Lung (tissue), 12 donors: ENCODE data around the gene CLN6. TPM values are rescaled to one million over a fixed set of nuclear protein-coding genes. Genes with fewer than 3 reads are reported as not detected.

Experiments used
- ATAC-seq: fragments of 200-7000 bp; cut with Tn5 transposase; one replicate; pipeline ENCODE4 v1.9.1; 2020; ENCODE audit warnings: moderate number of reproducible peaks; ENCODE audit not compliant: insufficient read depth, low FRiP score
- DNase-seq, 3 donors: peaks; one replicate each; pipeline ENCODE4 v3.0.0-alpha.2; 2013 to 2017
- H3K27ac ChIP-seq, 2 donors: one replicate each; pipeline ENCODE4 v1.5.1; 2013; ENCODE audit warnings: mild to moderate bottlenecking in 2 of 2, moderate library complexity in 2 of 2, control low read depth in 1 of 2, inconsistent platforms in 1 of 2, low read depth in 1 of 2, low read length in 1 of 2
- H3K27me3 ChIP-seq, 3 donors: one replicate each; pipeline ENCODE4 v1.5.1; 2013; ENCODE audit warnings: low read length in 2 of 3; ENCODE audit not compliant: control insufficient read depth in 3 of 3, insufficient read depth in 3 of 3
- H3K36me3 ChIP-seq, 4 donors: one replicate each; pipeline ENCODE4 v1.5.1; 2013; ENCODE audit warnings: low read length in 4 of 4, mild to moderate bottlenecking in 1 of 4, moderate library complexity in 1 of 4; ENCODE audit not compliant: control insufficient read depth in 4 of 4, insufficient read depth in 4 of 4
- H3K4me1 ChIP-seq, 5 donors: one replicate each; pipeline ENCODE4 v1.5.1; 2013; ENCODE audit warnings: low read length in 5 of 5, mild to moderate bottlenecking in 2 of 5, moderate library complexity in 1 of 5; ENCODE audit not compliant: control insufficient read depth in 5 of 5, insufficient read depth in 5 of 5
- H3K4me3 ChIP-seq: one replicate; pipeline ENCODE4 v1.5.1; 2013; ENCODE audit warnings: mild to moderate bottlenecking, control low read depth, moderate library complexity
- H3K9ac ChIP-seq, 2 donors: one replicate each; pipeline ENCODE4 v1.5.1; 2013; ENCODE audit warnings: low read length in 2 of 2, control low read depth in 1 of 2; ENCODE audit not compliant: insufficient read depth in 1 of 2
- H3K9me3 ChIP-seq, 4 donors: one replicate each; pipeline ENCODE4 v1.5.1; 2013; ENCODE audit warnings: low read length in 3 of 4, mild to moderate bottlenecking in 1 of 4, moderate library complexity in 1 of 4; ENCODE audit not compliant: control insufficient read depth in 4 of 4, insufficient read depth in 3 of 4
- WGBS, 2 donors: extraction: QIAGEN DNeasy Blood & Tissue Kit; methylation state at CpG; one replicate each; pipeline ENCODE4 v1.1.7; 2013; 5-methylcytosine and 5-hydroxymethylcytosine counted together
- polyA plus RNA-seq, 2 donors: library from polyadenylated mRNA; stranded (reverse); fragments of 200-250 nt; gene quantifications; one replicate each; pipeline ENCODE4 v1.2.1, GENCODE V29; 2013
- total RNA-seq, 2 donors: library from RNA; depleted of rRNA in 1 of 2; stranded (reverse); fragments of >200 nt in 1 of 2; gene quantifications; one replicate each; pipeline ENCODE4 v1.2.1, GENCODE V29; 2014 to 2021
- TF ChIP-seq, protein P1 (sequence below): IDR thresholded peaks from 2 replicates; pipeline ENCODE4 v1.5.1; 2012; ENCODE audit warnings: mild to moderate bottlenecking; ENCODE audit errors: control extremely low read depth, extremely low read depth
- donor health status: control.
- donor health status: control.
- donor health status: Bipolar disorder and iron deficiency.
- donor health status: healthy.
- donor health status: DM: yes; HTN: yes; CAD: no.

CLN6 gene
- total and polyA plus RNA-seq, 4 donors = 13.9 to 48.9 (median 42.2) TPM

DNA sequence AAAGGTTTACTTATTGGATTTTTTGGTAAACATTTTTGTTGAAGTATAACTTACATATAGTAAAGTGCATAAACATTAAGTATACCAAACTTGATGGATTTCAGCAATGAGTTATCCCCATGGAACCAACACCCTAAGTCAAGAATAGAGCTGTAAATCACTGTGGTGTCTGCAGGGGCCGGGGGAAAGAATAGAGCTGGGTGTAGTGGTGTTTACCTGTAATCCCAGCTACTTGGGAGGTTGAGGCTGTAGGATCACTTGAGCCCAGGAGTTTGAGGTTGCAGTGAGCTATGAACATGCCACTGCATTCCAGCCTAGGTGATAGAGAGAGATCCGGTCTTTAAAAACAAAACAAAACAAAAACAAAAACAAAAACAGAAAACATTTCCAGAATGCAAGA lies 34.8 kb upstream of the CLN6 start:
- no peak overlapping the region for H3K4me3 ChIP-seq
- 63 to 67% methylated on average over 2 of the region's 2 CpGs for WGBS, 2 donors
- TF ChIP-seq, protein P1, sequence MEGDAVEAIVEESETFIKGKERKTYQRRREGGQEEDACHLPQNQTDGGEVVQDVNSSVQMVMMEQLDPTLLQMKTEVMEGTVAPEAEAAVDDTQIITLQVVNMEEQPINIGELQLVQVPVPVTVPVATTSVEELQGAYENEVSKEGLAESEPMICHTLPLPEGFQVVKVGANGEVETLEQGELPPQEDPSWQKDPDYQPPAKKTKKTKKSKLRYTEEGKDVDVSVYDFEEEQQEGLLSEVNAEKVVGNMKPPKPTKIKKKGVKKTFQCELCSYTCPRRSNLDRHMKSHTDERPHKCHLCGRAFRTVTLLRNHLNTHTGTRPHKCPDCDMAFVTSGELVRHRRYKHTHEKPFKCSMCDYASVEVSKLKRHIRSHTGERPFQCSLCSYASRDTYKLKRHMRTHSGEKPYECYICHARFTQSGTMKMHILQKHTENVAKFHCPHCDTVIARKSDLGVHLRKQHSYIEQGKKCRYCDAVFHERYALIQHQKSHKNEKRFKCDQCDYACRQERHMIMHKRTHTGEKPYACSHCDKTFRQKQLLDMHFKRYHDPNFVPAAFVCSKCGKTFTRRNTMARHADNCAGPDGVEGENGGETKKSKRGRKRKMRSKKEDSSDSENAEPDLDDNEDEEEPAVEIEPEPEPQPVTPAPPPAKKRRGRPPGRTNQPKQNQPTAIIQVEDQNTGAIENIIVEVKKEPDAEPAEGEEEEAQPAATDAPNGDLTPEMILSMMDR = no peak
- no peak overlapping the region for H3K27ac ChIP-seq
- H3K4me1 ChIP-seq = no peaks in the 10 kb centered on the region
- no peaks in the 10 kb centered on the region for H3K36me3 ChIP-seq
- H3K27me3 ChIP-seq = peaks cover 0 to 14% (median 10%) of the 10 kb centered on the region in 3 donors
- DNase-seq (no peak), ATAC-seq (no peak)
- no peaks in the 10 kb centered on the region for H3K9me3 ChIP-seq
- no peak overlapping the region for H3K9ac ChIP-seq

DNA sequence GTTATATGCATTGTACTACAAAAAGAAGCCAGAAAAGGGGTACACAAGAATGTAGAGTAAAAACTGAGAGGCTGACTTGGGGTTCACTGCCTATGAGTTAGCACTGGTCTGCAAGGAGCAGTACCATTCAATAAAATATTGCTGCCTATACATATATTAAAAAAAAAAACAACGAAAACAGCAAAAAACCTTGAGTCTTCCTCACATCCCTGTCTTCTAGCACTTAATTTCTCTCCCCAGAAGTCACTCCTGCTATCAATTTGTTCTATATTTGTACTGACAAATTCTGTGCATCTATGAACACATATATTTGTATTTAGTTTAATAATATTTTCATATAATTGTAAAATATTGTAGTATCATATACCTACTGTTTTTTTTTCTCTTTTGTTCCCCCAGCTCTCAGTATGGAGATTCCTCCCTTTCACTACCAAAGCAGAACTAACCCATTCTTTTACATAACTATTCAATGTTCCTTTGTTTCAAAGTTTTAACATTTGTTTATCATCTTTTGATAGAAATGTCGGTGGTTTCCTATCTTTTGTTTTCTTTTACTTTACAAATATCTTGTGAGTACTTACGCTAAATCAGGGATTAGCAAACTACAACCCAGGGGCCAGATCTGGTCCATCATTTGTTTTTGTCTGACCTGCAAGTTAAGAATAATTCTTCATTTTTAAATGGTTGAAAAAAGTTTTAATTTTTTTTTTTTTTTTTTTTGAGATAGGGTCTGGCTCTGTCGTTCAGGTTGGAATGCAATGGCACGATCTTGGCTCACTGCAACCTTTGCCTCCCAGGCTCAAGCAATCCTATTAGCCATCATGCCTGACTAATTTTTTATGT lies 33.2 kb upstream of the CLN6 start:
- Histone ChIP-seq H3K9me3 (no peaks in the 10 kb centered on the region), H3K27ac (no peak overlapping the region), H3K4me1 (no peaks in the 10 kb centered on the region), H3K4me3 (no peak overlapping the region), H3K36me3 (no peaks in the 10 kb centered on the region), H3K27me3 (peaks cover 0 to 14% (median 10%) of the 10 kb centered on the region in 3 donors), H3K9ac (no peak overlapping the region)
- 60 to 70% methylated on average over 5 of the region's 5 CpGs for WGBS, 2 donors
- DNase-seq (no peak), ATAC-seq (no peak)
- TF ChIP-seq, protein P1 = no peak

DNA sequence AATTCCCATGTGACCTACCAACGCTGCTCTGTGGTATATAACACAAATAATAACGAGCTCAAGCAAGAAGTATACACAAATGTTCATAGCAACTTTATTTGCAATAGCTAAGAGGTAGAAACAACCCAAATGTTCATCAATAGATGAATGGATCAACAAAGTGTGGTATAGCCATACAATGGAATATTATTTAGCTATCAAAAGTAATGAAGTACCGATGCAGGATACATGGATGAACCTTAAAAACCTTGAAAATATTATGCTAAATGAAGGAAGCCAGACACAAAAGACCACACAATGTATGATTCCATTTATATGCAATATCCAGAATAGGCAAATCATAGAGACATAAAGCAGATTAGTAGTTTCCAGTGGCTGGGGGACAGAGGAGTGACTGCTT lies 32.5 kb upstream of the CLN6 start:
- Histone ChIP-seq H3K9me3 (no peaks in the 10 kb centered on the region), H3K27me3 (peaks cover 0 to 14% (median 10%) of the 10 kb centered on the region in 3 donors), H3K4me3 (no peak overlapping the region), H3K27ac (no peak overlapping the region), H3K4me1 (peaks cover 0 to 2% (median 0%) of the 10 kb centered on the region in 5 donors), H3K36me3 (no peaks in the 10 kb centered on the region), H3K9ac (no peak overlapping the region)
- ATAC-seq (no peak), DNase-seq (no peak)
- TF ChIP-seq, protein P1 = no peak
- 94 to 100% methylated on average over 3 of the region's 3 CpGs for WGBS, 2 donors
